Suprapubic skin (tissue), 4 donors: ENCODE measurements around the gene FARSA. TPM values are rescaled to one million over a fixed set of nuclear protein-coding genes. Genes with fewer than 3 reads are reported as not detected.
A peak's percentile ranks its signal among the peaks of the same experiment; 100 is the strongest.

Source experiments
- DNase-seq, 2 donors: peaks; one replicate each; pipeline ENCODE4 v3.0.0-alpha.2; 2019; ENCODE audit warnings: low spot score in 2 of 2
- H3K27ac ChIP-seq: fragments of 200-600 bp; sonication (generic); one replicate; pipeline ENCODE4 v1.5.1; 2019
- H3K27me3 ChIP-seq: fragments of 200-600 bp; sonication (generic); one replicate; pipeline ENCODE4 v1.5.1; 2019
- H3K36me3 ChIP-seq: fragments of 200-600 bp; sonication (generic); one replicate; pipeline ENCODE4 v1.5.1; 2019
- H3K4me1 ChIP-seq: fragments of 200-600 bp; sonication (generic); one replicate; pipeline ENCODE4 v1.5.1; 2019
- H3K4me3 ChIP-seq: fragments of 200-600 bp; sonication (generic); one replicate; pipeline ENCODE4 v1.5.1; 2019; ENCODE audit warnings: mild to moderate bottlenecking
- H3K9me3 ChIP-seq: fragments of 200-600 bp; sonication (generic); one replicate; pipeline ENCODE4 v1.5.1; 2019
- CTCF ChIP-seq, 2 donors: fragments of 200-600 bp in 1 of 2; fragments of 450-650 bp in 1 of 2; sonication (generic) in 1 of 2; IDR thresholded peaks; one replicate each; pipeline ENCODE4 v1.5.1; 2016 to 2019; ENCODE audit warnings: antibody characterized with exemption in 2 of 2, mild to moderate bottlenecking in 1 of 2, moderate library complexity in 1 of 2
- EP300 ChIP-seq: sonication (generic); formaldehyde crosslinking; IDR thresholded peaks from one replicate; pipeline ENCODE4 v1.6.1; 2017; ENCODE audit warnings: antibody characterized with exemption
- POLR2A ChIP-seq, 2 donors: fragments of 450-650 bp; IDR thresholded peaks; one replicate each; pipeline ENCODE4 v1.6.1; 2017; ENCODE audit warnings: antibody characterized with exemption in 2 of 2, mild to moderate bottlenecking in 2 of 2, moderate library complexity in 2 of 2
- POLR2AphosphoS5 ChIP-seq, 3 donors: sonication (generic); formaldehyde crosslinking; IDR thresholded peaks; one replicate each; pipeline ENCODE4 v1.6.1; 2017; ENCODE audit warnings: antibody characterized with exemption in 3 of 3
- WGBS: methylation state at CpG from one replicate; pipeline ENCODE4 v1.1.5; 2018; 5-methylcytosine and 5-hydroxymethylcytosine counted together
- total RNA-seq, 4 donors: library from RNA; depleted of rRNA; stranded (reverse); fragments of >200 nt; gene quantifications; one replicate each; pipeline ENCODE4 v1.1.0, GENCODE V29; 2016

Gene FARSA
- total RNA-seq, 4 donors from 2014 or later: 49.0 to 60.6 (median 50.9) TPM

GRCh38 chr19:12913851-12914690 lies 19.4 kb downstream of the FARSA start:
- Histone ChIP-seq H3K9me3 (no peaks in the 10 kb centered on the region), H3K4me3 (peak overlapping the region; percentile 33), H3K27ac (peak overlapping the region; percentile 83), H3K27me3 (no peaks in the 10 kb centered on the region), H3K4me1 (peaks cover 30% of the 10 kb centered on the region), H3K36me3 (no peaks in the 10 kb centered on the region)
- no peak for DNase-seq
- 45% methylated on average over 12 of the region's 12 CpGs for WGBS
- no peak for TF ChIP-seq POLR2AphosphoS5 (IDR thresholded peaks at IDR 0.05)
- TF ChIP-seq CTCF (IDR thresholded peaks at IDR 0.05): no peak

- no peaks in the 10 kb centered on the region for H3K9me3 ChIP-seq
- DNase-seq: peak; percentile 75 to 87
- H3K4me3 ChIP-seq: peak overlapping the region; percentile 33
- peaks cover 26% of the 10 kb centered on the region for H3K4me1 ChIP-seq
- TF ChIP-seq EP300: no peak
- TF ChIP-seq POLR2AphosphoS5 (IDR thresholded peaks at IDR 0.05): no peak
- no peak for TF ChIP-seq POLR2A (IDR thresholded peaks at IDR 0.05)
- TF ChIP-seq CTCF (IDR thresholded peaks at IDR 0.05): no peak
- no peaks in the 10 kb centered on the region for H3K27me3 ChIP-seq
- H3K36me3 ChIP-seq: no peaks in the 10 kb centered on the region
- H3K27ac ChIP-seq: peak overlapping the region; percentile 83
- WGBS: 2% methylated on average over 15 of the region's 22 CpGs
These were observed 20.4 kb downstream of the FARSA start for GRCh38 chr19:12913011-12913561.

- Histone ChIP-seq H3K36me3 (no peaks in the 10 kb centered on the region), H3K9me3 (no peaks in the 10 kb centered on the region), H3K4me3 (peak overlapping the region; percentile 33), H3K4me1 (peaks cover 26% of the 10 kb centered on the region), H3K27me3 (no peaks in the 10 kb centered on the region), H3K27ac (peak overlapping the region; percentile 83)
- DNase-seq: no peak
- 35% methylated on average over 4 of the region's 4 CpGs for WGBS
- TF ChIP-seq EP300 (no peak), POLR2A (IDR thresholded peaks at IDR 0.05) (no peak), CTCF (IDR thresholded peaks at IDR 0.05) (no peak), POLR2AphosphoS5 (IDR thresholded peaks at IDR 0.05) (no peak)
These were observed 20.9 kb downstream of the FARSA start for GRCh38 chr19:12912571-12912970.

GRCh38 chr19:12907166-12907565 lies 26.3 kb downstream of the FARSA start:
- H3K4me1 ChIP-seq: peaks cover 4% of the 10 kb centered on the region
- WGBS: 88% methylated on average over 9 of the region's 9 CpGs
- no peak for DNase-seq
- no peaks in the 10 kb centered on the region for H3K27me3 ChIP-seq
- H3K9me3 ChIP-seq: no peaks in the 10 kb centered on the region
- no peaks in the 10 kb centered on the region for H3K36me3 ChIP-seq
- H3K4me3 ChIP-seq: no peak overlapping the region
- TF ChIP-seq EP300 (no peak), POLR2A (IDR thresholded peaks at IDR 0.05) (no peak), CTCF (IDR thresholded peaks at IDR 0.05) (no peak), POLR2AphosphoS5 (IDR thresholded peaks at IDR 0.05) (no peak)
- H3K27ac ChIP-seq: no peak overlapping the region

- peaks cover 39% of the 10 kb centered on the region for H3K36me3 ChIP-seq
- no peak for TF ChIP-seq CTCF (IDR thresholded peaks at IDR 0.05)
- no peak for TF ChIP-seq POLR2AphosphoS5 (IDR thresholded peaks at IDR 0.05)
- no peak for TF ChIP-seq EP300
- TF ChIP-seq POLR2A (IDR thresholded peaks at IDR 0.05): no peak
- H3K27ac ChIP-seq: no peak overlapping the region
- no peaks in the 10 kb centered on the region for H3K4me1 ChIP-seq
- H3K9me3 ChIP-seq: no peaks in the 10 kb centered on the region
- no peaks in the 10 kb centered on the region for H3K27me3 ChIP-seq
- no peak overlapping the region for H3K4me3 ChIP-seq
- no peak for DNase-seq
- WGBS: 94% methylated on average over 10 of the region's 10 CpGs
These were observed 33.5 kb downstream of the FARSA start for GRCh38 chr19:12899891-12900518.
